GM12872 (cell line): Measurements from ENCODE around the gene SUSD3.

ENCODE experiments used
- TF ChIP-seq, protein P1 (sequence below): IDR thresholded peaks from 3 replicates; pipeline ENCODE4 v1.5.1; 2011; ENCODE audit warnings: low read depth, mild to moderate bottlenecking, low read length, moderate library complexity; ENCODE audit not compliant: insufficient read depth

SUSD3 gene

GRCh38 chr9:93013856-93014582 lies 44.5 kb upstream of the SUSD3 start:
- TF ChIP-seq, protein P1, sequence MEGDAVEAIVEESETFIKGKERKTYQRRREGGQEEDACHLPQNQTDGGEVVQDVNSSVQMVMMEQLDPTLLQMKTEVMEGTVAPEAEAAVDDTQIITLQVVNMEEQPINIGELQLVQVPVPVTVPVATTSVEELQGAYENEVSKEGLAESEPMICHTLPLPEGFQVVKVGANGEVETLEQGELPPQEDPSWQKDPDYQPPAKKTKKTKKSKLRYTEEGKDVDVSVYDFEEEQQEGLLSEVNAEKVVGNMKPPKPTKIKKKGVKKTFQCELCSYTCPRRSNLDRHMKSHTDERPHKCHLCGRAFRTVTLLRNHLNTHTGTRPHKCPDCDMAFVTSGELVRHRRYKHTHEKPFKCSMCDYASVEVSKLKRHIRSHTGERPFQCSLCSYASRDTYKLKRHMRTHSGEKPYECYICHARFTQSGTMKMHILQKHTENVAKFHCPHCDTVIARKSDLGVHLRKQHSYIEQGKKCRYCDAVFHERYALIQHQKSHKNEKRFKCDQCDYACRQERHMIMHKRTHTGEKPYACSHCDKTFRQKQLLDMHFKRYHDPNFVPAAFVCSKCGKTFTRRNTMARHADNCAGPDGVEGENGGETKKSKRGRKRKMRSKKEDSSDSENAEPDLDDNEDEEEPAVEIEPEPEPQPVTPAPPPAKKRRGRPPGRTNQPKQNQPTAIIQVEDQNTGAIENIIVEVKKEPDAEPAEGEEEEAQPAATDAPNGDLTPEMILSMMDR = no peak

GRCh38 chr9:93017621-93018020 lies 40.9 kb upstream of the SUSD3 start:
- TF ChIP-seq, protein P1 = no peak

DNA sequence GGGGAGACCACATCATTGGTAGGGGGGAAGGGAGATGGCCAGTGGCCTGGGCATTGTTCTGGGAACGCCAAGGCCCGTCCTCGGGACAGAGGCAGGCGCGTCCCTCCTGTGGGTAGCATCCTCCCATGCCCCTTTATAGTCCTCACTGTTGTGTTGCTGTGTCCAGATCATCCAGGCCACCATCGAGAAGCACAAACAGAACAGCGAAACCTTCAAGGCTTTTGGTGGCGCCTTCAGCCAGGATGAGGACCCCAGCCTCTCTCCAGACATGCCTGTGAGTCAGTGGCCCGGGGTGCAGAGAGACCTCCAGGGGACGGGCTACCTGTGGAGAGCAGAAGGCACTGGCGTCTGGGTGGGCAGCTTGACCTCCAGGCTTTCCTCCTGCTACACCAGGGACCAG lies 38.4 kb upstream of the SUSD3 start:
- TF ChIP-seq, protein P1 = no peak

- TF ChIP-seq, protein P1 = no peak
Observed at GRCh38 chr9:93020771-93021670, 37.5 kb upstream of the SUSD3 start.

- TF ChIP-seq, protein P1 = no peak
Observed at GRCh38 chr9:93022066-93022465, 36.4 kb upstream of the SUSD3 start.

GRCh38 chr9:93022721-93023520 lies 35.6 kb upstream of the SUSD3 start:
- TF ChIP-seq, protein P1 = no peak

- TF ChIP-seq, protein P1 = no peak
Observed at GRCh38 chr9:93023521-93023815, 35.0 kb upstream of the SUSD3 start.
